Dermis microvascular lymphatic vessel endothelial cell (primary cell): ENCODE measurements around the gene NLGN4X. TPM values are rescaled to one million over a fixed set of nuclear protein-coding genes. Genes with fewer than 3 reads are reported as not detected.
"Not testable (repeated sequence)": the region's sequence is repeated elsewhere in the genome, so short reads cannot be mapped to it uniquely, and the experiment has no call there.

Experiments used
- DNase-seq, 2 donors: peaks; one replicate each; pipeline versions ENCODE4 v3.0.0 to v3.0.0-alpha.2; 2010; ENCODE audit warnings: low read depth in 2 of 2
- total RNA-seq: library from RNA; depleted of rRNA; stranded (reverse); fragments of >200 nt; gene quantifications from 2 replicates; pipeline ENCODE4 v1.2.1, GENCODE V29; 2014

The NLGN4X gene
- total RNA-seq, 1 donor from 2014 or later: 0.26 TPM

GRCh38 chrX:6012357-6012756, 216.3 kb downstream of the NLGN4X start:
- DNase-seq: no peak

GRCh38 chrX:6005856-6006255, 222.8 kb downstream of the NLGN4X start:
- DNase-seq: no peak

- no peak for DNase-seq
Observed at GRCh38 chrX:6004529-6004928, 224.1 kb downstream of the NLGN4X start.

GRCh38 chrX:6002056-6002455, 226.6 kb downstream of the NLGN4X start:
- no peak for DNase-seq

GRCh38 chrX:5998901-5999300, 229.8 kb downstream of the NLGN4X start:
- no peak for DNase-seq

GRCh38 chrX:5998456-5998855, 230.2 kb downstream of the NLGN4X start:
- no peak for DNase-seq

GRCh38 chrX:5991393-5991792, 237.3 kb downstream of the NLGN4X start:
- no peak for DNase-seq

- DNase-seq: no peak
Observed at GRCh38 chrX:5979338-5979737, 249.3 kb downstream of the NLGN4X start.

GRCh38 chrX:5976332-5976731, 252.3 kb downstream of the NLGN4X start:
- no peak for DNase-seq

- no peak for DNase-seq
Observed at GRCh38 chrX:5971300-5971699, 257.4 kb downstream of the NLGN4X start.

GRCh38 chrX:5965406-5965805, 263.3 kb downstream of the NLGN4X start:
- no peak for DNase-seq

GRCh38 chrX:5959286-5959685, 269.4 kb downstream of the NLGN4X start:
- no peak for DNase-seq

- no peak for DNase-seq
Observed at GRCh38 chrX:5958523-5958922, 270.1 kb downstream of the NLGN4X start.

- no peak for DNase-seq
Observed at GRCh38 chrX:5957506-5957905, 271.2 kb downstream of the NLGN4X start.

- DNase-seq: no peak
Observed at GRCh38 chrX:5936438-5936837, 292.2 kb downstream of the NLGN4X start.

- DNase-seq: no peak
Observed at GRCh38 chrX:5928224-5928623, 300.4 kb downstream of the NLGN4X start.

GRCh38 chrX:5916945-5917344, 311.7 kb downstream of the NLGN4X start:
- no peak for DNase-seq

GRCh38 chrX:5915783-5916182, 312.9 kb downstream of the NLGN4X start:
- no peak for DNase-seq

GRCh38 chrX:5907207-5907606, 321.5 kb downstream of the NLGN4X start:
- DNase-seq: no peak

- not testable (repeated sequence) for DNase-seq
Observed at GRCh38 chrX:5903586-5904190, 325.0 kb downstream of the NLGN4X start.

- no peak for DNase-seq
Observed at GRCh38 chrX:5898463-5898862, 330.2 kb downstream of the NLGN4X start.

GRCh38 chrX:5891378-5891777, 337.3 kb downstream of the NLGN4X start:
- no peak for DNase-seq

- no peak for DNase-seq
Observed at GRCh38 chrX:5876984-5877596, 351.6 kb downstream of the NLGN4X start.

- DNase-seq: no peak
Observed at GRCh38 chrX:5870238-5870637, 358.4 kb downstream of the NLGN4X start.
